NCI-H510A (cell line): ENCODE results near the gene LAMTOR2.
"Not testable (repeated sequence)": the region's sequence is repeated elsewhere in the genome, so short reads cannot be mapped to it uniquely, and the experiment has no call there.

Source experiments
- DNase-seq: peaks from one replicate; lab custom pipeline; 2025; lab: John Stamatoyannopoulos, UW

LAMTOR2 gene

GRCh38 chr1:156052862-156053767 lies 1.5 kb upstream of the LAMTOR2 start:
- peak; percentile 28 for DNase-seq

DNA sequence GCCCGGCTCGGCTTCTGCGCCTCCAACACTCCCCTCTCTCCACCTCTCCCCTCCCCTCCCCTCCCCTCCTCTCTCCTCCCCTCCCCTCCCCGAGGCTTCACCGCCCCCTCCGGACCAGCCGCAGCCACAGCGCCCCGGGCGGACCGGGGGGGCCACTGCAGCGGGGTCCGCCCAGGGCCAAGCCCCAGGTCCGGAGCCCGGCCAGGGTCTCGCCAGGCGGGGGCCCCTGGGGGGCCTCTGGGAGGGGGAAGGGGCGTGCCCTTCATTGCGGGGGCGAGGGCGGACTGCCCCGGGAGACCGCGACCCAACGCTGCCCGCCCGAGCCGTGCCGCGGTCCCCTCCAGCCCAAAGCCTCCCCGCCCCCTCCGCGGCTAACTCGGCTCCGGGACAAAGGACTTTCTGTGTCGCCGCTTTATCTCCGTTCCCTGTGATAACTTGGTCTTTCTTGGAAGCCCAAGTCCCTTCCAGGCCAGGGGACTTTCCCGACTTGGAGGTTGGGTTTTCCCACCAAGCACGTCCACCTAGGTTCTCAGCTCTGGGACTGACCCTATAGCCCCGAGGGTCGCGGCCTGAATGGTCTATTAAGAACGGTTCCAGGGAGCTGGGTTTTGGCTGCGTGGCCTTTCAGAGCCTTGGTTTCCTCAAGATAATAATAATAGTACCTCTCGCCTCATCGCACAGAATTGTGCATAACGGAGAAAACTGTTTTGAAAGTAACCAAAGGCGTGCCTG lies 648 bp upstream of the LAMTOR2 start, which contains the start of gene UBQLN4:
Gene UBQLN4, minus strand, starts transcription at position 31 of the 732 bp plus-strand sequence. CDS start 97 bp downstream, outside the sequence.
- DNase-seq, result peak; percentile 81

DNA sequence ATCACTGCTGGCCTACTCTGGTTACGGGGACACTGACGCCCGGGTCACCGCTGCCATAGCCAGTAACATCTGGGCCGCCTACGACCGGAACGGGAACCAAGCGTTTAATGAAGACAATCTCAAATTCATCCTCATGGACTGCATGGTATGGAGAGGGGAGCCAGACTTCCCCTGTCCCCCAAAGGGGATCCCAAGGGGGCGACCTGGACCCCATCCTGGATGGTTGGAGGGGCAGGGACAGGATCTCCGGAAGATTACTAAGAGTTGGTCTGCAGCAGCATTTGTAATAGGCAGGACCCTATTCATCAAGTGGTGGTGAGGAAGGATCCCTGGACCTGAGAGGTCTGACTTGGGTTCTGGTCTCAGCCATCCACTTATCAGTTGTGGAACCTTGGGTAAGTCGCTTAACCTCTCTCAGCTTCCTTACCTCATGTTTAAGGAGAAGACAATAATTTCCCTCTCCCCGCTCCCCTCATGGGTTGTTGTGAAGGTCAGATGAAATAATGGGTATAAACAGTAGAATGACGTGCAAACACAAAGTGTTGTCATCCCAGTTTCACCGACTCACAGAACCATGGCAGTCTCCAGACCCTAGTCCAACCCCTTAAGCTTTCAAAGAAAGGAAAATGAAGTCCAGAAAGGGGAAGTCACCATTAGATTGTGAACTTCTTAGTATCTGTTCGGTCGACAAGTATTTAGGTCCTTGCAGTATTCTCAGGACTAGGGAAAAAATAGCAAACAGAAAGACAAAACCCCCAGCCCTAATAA lies 883 bp downstream of the LAMTOR2 start:
- DNase-seq, result no peak

DNA sequence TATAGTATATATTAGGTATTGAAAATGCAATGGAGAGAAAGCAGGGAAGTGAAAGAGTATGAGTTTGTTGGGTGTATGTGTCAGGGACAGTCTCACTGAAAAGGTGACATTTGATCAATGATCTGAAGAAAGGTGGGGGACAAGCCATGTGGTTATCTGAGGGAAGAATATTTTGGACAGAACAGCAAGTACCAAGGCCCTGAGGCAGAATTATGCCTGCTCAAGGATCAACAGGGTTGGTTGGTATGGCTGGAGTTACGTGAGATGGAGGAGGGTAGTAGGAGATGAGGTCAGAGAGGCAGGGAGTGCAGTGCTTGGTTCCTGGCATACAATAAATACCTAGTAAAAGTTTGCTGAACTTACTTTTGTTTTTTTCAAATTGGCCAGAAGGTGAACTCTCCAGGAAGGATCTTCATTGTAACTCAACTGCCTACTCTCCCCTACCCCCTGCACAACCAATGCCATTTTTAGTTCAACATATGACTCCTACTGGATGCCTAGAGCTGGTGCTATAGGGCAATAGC lies 1.8 kb downstream of the LAMTOR2 start:
- no peak for DNase-seq

- DNase-seq, result peak; percentile 92
Observed at GRCh38 chr1:156060937-156061636, 6.5 kb downstream of the LAMTOR2 start, which contains the start of gene RAB25. TSS of gene RAB25 (plus strand) at chr1:156061160. CDS start at chr1:156061401, 241 bp downstream.

- DNase-seq, result no peak
Observed at GRCh38 chr1:156062189-156062588, 7.6 kb downstream of the LAMTOR2 start.

GRCh38 chr1:156063997-156064285 lies 9.4 kb downstream of the LAMTOR2 start:
- no peak for DNase-seq

DNA sequence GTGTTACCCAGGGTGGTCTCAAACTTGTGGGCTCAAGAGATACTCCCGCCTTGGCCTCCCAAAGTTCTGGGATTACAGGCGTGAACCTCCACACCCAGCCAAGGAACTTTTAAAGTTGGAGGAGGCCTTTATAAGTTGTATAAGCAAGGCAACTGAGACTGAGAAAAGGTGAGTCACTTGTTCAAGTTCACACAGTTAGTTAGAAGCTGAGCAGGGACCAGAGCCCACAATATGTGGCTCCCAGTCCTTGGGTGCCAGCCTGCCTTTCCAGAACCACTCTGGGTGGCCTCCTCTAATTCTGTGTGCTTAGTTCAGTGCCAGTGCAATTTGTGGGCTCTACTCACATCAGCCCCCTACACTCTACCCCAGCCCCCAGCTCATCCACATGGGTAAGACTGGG lies 10.0 kb downstream of the LAMTOR2 start:
- DNase-seq, result no peak

- DNase-seq, result no peak
Observed at GRCh38 chr1:156065212-156065611, 10.6 kb downstream of the LAMTOR2 start.

DNA sequence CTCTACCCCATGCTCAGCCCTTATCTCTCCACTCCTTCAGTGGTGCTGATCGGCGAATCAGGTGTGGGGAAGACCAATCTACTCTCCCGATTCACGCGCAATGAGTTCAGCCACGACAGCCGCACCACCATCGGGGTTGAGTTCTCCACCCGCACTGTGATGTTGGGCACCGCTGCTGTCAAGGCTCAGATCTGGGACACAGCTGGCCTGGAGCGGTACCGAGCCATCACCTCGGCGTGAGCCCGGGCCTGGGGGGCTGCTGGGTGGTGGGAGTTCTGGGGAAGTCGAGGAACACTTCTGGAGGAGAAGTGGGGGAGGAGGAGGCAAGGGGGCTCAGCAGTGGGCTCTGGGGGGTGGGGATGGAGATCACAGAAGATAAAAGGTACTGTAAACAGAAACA lies 11.3 kb downstream of the LAMTOR2 start:
- DNase-seq, result no peak

DNA sequence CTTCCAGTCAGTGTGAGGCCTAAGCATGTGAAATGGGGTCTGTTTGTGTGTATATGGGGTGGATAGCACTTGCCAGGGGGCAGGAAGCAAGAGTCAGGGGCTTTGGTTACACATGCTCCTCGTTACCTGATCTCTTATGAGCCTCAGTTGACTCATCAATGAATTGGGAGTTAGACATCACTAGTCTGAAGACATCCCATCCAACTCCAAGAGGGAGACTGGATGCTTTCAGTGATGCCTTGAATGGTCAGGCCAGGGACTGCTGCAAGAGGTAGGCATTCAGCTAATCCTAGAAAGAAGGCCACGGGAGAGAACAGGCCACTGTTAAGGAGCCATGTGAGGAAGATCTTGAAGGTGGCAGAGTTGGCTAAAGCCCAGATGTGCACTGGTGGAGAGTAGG lies 12.7 kb downstream of the LAMTOR2 start:
- DNase-seq, result no peak

DNA sequence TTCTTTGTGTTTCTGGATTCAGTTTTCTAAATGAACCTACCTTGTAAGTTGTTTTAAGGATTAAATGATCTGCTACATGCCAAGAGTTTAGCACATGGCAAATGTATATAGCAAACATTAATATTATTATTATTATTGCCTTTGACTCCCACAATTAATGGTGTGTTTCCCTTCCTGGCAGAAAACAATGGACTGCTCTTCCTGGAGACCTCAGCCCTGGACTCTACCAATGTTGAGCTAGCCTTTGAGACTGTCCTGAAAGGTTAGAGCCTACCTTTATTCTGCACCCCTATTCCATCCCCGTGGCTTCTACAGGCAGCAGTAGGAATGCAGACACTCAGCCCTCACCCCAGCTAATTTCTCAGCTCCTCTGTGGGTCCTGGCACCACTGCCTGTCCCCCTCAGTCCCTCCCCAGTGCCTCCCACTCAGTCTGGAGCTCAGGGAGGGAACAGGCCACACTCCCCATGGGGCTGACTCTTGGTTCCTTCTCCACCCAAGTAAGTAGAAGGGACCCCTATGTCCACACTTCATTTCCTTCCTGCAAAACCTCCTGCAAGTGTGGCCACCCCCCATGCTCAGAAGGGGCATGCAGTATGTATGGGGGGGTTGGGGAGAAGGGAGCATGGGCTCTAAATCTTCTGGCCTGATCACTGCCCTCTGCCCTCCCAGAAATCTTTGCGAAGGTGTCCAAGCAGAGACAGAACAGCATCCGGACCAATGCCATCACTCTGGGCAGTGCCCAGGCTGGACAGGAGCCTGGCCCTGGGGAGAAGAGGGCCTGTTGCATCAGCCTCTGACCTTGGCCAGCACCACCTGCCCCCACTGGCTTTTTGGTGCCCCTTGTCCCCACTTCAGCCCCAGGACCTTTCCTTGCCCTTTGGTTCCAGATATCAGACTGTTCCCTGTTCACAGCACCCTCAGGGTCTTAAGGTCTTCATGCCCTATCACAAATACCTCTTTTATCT lies 15.2 kb downstream of the LAMTOR2 start:
- no peak for DNase-seq

- DNase-seq, result no peak
Observed at GRCh38 chr1:156070548-156070947, 16.0 kb downstream of the LAMTOR2 start.

- DNase-seq, result not testable (repeated sequence)
Observed at GRCh38 chr1:156071332-156071816, 16.8 kb downstream of the LAMTOR2 start.

GRCh38 chr1:156072251-156072650 lies 17.7 kb downstream of the LAMTOR2 start:
- DNase-seq, result no peak

DNA sequence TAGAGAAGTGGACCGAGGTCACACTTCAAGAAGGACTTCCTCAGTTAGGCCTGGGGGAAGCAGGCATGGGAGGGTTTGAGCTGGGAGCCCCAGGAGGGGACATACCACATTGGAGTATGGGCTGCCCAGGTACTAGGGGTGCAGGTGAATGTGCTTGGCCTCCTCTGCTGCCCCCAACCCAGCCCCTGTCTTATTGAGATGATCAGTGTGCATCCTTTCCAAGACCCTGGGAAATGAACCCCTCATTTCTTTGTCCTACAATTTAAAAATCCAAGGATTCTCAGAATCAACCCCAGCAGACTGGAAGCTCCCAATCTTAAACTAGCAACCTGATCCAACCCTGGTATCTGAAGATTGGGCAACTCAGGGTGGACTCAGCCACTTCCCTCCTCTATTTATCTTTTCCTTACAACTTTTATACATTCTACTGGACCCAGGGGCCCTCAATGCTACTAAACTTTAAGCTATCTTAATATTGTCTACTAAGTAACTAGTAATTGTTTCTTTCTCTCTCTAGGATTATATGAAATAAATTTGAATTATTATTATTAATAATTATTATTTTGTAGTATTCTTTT lies 18.6 kb downstream of the LAMTOR2 start:
- DNase-seq, result no peak

DNA sequence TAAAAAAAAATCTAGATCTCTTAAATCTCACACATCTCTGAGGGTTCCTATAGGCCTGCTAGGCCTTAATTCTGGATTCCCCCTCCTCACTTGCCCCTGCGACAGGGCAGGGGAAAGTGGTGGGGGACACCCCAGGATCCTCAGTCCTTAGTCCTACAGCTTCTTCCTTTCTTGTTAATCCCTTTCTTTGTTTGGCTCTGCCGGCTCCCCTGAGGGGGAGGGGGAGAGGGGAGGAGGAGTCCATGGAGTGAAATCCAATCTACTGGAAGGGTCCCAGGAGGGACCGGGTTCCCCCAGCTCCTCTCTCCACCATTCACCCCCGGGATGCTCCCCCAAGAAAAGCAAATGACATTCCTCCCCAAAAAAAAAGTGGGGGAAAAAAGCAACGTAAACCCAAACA lies 19.2 kb downstream of the LAMTOR2 start:
- DNase-seq, result no peak

DNA sequence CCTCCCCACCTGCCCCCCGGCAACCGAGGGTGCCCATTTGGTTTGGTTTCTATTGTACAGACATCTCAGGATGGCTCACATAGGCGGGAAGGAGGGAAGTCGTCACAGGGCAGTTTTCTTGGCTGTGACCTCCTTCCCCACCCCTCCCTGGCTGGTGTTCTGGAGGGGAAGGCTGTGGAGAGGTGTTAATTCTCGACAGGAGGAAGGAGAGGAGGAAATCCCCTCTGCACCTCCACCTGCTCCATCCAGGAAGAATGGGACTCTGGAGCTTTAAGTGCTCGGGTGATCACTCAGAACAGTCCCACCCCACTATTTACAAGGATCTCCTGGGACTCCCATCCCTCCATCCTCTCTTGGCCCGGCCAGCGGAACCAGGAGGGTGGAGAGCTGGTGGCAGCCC lies 20.1 kb downstream of the LAMTOR2 start:
- no peak for DNase-seq

DNA sequence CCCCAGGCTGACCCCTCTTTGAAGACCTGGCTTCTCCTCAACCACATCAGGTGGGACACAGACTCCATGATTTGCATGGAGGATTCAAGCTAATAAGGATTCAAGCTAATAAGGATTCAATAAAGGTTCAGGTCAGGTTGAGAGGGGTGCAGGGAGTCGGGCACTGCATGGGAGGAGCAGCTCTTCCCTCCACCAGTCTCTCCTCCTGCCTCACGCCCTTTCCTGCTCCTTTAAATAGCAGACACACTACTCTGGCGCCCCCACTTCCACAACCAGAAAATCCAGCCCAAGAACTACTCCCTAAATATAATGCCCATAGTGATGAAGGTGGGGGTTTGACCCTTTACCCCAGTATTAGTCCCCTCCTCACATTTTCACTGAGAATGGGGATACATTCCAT lies 20.6 kb downstream of the LAMTOR2 start:
- no peak for DNase-seq

DNA sequence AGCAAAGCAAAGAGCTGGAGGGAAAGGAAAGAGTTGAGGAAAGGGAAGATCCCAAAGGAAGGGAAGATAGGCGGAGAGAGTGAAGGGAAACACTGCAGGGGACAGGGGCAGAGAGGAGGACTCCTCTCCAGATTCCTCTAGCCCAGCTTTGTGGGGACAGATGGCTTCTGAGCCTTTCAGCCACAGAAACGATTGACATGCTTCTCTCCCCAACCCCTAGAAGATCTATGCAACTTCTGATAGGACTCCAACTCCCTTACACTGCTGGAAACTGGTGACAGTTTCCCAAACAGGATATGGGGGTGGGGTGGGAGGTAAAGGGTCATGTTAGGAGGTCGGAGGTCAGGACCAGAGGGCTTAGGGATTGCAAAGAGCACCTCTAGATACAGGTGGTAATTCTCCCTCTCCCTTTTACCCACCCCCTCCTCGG lies 21.2 kb downstream of the LAMTOR2 start:
- no peak for DNase-seq
